ENCODE measurements around the gene NKIRAS1.

Gene NKIRAS1

DNA sequence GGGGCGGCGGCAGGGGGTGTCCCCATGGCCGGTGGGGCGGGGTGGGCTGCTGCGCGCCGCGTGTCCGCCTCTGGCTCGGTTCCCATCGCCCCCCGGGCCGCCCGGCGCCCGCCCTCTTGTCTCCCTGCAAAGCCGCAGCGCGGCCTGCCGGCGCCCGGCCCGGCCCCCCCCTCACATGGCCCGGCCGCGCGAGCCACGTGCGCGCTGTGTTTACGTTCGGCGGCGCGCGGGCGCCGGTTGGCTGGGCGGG lies 28.8 kb upstream of the NKIRAS1 start:
- Mint-ChIP-seq H3K4me1 (peaks cover 45% of the 10 kb centered on the region), H3K27ac (peak overlapping the region in 1 of 2 donors; percentile 94), H3K4me3 (peak overlapping the region; percentile 44 to 82), H3K27me3 (peaks cover 23% of the 10 kb centered on the region), H3K9me3 (no peaks in the 10 kb centered on the region)
- no peak for ATAC-seq
- DNase-seq = no peak

DNA sequence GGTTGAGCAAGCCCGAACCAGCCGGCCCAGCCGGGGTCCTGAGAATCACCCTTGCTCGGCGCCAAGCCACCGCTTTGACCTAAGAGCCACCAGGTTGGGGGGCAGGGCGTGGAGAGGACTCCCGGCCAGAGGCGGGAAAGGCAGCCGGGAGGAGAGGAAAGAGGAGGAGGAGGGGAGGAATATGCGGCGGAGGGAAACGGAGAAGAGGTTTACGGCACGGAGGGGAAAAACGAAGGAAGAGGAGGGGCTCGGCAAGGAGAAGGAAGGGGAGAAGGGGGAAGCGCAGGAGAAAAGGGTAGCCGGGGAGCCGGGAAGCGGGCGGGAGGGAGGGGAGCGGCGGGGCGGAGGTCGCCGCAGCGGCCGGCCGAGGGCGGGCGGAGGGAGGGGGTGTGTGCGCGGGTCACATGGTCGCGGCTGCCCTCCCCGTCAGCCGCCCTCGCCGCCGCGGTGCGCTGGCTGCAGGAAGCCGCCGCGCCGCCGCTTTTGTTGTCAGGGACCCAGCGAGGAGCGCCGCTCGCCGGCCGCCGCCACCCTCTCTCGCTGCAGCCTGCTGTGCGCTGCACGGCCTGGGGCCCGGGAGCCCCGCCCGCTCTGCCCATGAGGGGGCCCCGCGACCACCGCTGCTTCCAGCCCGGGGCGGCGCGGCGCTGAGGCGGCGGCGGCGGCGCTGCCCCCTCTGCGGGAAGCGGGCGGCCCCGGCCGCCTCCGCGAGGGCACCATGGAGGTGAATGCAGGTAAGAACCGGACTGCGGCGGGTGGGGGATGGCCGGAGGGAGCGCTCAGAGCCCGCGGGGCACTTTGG lies 28.3 kb upstream of the NKIRAS1 start, which contains the start of gene NR1D2:
NR1D2 (plus strand) TSS at position 426 of the 802 bp plus-strand sequence; CDS start at position 719, 293 bp downstream.
- ATAC-seq = peak; percentile 68
- Mint-ChIP-seq H3K4me1 (peaks cover 40% of the 10 kb centered on the region), H3K27me3 (peaks cover 23% of the 10 kb centered on the region), H3K4me3 (peak within 1 kb of the TSS; percentile 82 to 92), H3K27ac (peak within 1 kb of the TSS; percentile 91 to 97), H3K9me3 (no peaks in the 10 kb centered on the region)
- peak; percentile 71 to 73 for DNase-seq

DNA sequence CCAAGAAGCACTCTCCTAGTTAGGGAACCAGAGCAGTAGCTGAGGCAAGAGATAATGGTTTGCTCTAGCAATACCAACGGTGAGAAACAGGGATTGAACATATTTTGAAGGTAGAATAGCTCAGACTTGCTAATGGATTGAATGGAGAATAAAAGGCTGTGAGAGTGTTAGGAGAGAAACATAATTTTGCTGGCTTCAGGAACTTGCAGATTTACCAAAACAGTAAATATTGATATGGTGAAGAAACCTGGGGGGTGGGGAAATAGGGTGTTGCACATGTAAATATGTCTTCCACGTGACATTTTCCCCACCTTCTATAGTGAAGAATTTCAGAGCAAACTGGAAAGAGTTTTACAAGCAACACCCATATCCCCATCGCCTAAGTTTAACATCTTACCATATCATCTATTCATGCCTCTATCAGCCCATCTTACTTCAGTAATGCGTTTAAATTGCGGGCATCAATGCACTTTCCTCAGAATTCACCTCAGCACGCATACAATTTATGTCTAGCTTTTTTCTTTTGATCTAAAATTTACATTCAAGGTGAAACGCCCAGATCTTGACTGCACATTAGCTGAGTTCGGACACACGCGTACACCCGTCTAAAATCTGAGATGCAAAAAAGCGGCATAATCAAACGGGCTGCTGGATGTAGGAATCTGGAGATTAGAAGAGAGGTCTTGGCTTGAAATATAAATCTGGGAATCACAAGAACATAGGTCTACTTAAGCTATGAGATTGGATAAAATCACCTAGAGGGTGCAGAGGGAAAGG lies 27.4 kb upstream of the NKIRAS1 start:
- ATAC-seq (no peak), DNase-seq (no peak)
- Mint-ChIP-seq H3K27me3 (peaks cover 23% of the 10 kb centered on the region), H3K9me3 (no peaks in the 10 kb centered on the region), H3K27ac (peak overlapping the region; percentile 86 to 88), H3K4me1 (peaks cover 31% of the 10 kb centered on the region), H3K4me3 (peak overlapping the region; percentile 82 to 92)

DNA sequence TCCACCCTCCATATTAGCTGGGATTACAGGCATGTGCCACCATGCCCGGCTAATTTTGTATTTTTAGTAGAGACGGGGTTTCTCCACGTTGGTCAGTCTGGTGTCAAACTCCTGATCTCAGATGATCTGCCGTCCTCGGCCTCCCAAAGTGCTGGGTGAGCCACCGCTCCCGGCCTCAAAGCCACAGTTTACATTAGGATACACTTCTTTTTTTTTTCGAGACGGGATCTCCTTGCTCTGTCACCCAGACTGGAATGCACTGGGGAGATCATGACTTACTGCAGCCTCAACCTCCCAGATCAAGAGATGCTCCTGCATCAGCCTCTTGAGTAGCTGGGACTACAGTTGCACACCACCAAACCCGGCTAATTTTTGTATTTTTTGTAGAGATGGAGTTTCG lies 25.8 kb upstream of the NKIRAS1 start:
- H3K27ac Mint-ChIP-seq = no peak overlapping the region
- H3K27me3 Mint-ChIP-seq = peaks cover 23% of the 10 kb centered on the region
- peaks cover 18% of the 10 kb centered on the region for H3K4me1 Mint-ChIP-seq
- H3K4me3 Mint-ChIP-seq = no peak overlapping the region
- no peak for DNase-seq
- no peak for ATAC-seq
- H3K9me3 Mint-ChIP-seq = no peaks in the 10 kb centered on the region

DNA sequence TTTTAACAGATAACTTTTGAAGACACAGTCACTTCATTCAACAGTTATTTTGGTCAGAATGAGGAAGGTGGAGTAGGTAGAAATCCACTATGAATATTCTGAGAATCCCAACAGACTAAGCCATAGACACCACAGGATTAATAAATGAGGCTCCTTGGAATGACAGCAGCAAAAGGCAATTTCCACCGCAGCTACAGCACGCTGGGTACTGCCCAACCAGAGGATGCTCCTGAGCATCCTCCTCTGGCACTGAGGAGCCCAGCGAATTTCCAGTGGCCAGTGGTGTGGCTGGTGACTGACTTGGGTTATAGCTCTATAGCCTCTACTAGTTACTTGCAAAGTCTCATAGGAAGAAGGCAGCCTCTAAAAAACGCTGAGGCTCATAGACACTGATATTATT lies 24.6 kb upstream of the NKIRAS1 start:
- ATAC-seq = no peak
- Mint-ChIP-seq H3K4me1 (peaks cover 11% of the 10 kb centered on the region), H3K9me3 (no peaks in the 10 kb centered on the region), H3K4me3 (no peak overlapping the region), H3K27ac (no peak overlapping the region), H3K27me3 (peaks cover 31% of the 10 kb centered on the region)
- no peak for DNase-seq

DNA sequence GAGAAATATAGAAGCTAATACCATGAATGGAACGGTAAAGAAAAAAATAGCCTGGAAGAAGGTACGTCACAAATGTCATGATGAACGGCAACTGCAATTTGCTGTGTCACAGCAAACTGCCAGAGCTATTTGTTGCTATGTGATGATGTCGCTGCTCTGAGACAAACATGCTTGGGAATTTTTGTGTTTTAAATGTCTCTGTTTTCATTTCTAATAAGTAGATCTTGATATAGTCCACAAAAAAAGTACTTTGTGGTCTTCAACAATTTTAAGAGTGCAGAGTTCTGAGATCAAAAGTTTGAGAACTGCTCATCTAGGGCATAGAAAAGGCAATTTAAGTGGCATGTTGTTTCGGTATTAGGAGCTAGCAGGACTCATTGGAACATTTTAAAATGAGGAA lies 24.0 kb upstream of the NKIRAS1 start:
- H3K9me3 Mint-ChIP-seq = no peaks in the 10 kb centered on the region
- H3K27ac Mint-ChIP-seq = no peak overlapping the region
- peaks cover 11% of the 10 kb centered on the region for H3K4me1 Mint-ChIP-seq
- no peak for ATAC-seq
- H3K4me3 Mint-ChIP-seq = no peak overlapping the region
- DNase-seq = no peak
- H3K27me3 Mint-ChIP-seq = peaks cover 31% of the 10 kb centered on the region

DNA sequence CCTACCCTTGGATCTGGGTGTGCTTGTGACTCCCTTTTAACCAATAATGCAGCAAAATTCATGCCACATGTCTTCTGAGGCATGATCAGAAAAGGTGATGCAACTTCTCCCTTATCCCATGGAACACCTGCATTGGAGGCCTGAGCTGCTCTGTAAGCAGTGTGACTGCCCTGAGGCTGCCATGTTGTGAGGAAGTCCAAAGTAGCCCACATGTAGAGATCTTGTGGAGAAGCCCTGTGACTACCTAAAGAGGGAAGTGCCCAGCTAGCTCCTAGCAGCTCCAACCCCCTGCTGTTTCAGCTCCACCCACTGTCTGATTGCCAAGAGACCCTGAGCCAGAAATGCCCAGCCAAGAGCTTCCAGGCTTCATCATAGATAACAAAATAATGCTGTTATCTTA lies 21.9 kb upstream of the NKIRAS1 start:
- H3K4me3 Mint-ChIP-seq = no peak overlapping the region
- no peaks in the 10 kb centered on the region for H3K9me3 Mint-ChIP-seq
- DNase-seq = no peak
- H3K27ac Mint-ChIP-seq = no peak overlapping the region
- H3K27me3 Mint-ChIP-seq = peaks cover 20% of the 10 kb centered on the region
- peaks cover under 1% of the 10 kb centered on the region for H3K4me1 Mint-ChIP-seq
- ATAC-seq = no peak

DNA sequence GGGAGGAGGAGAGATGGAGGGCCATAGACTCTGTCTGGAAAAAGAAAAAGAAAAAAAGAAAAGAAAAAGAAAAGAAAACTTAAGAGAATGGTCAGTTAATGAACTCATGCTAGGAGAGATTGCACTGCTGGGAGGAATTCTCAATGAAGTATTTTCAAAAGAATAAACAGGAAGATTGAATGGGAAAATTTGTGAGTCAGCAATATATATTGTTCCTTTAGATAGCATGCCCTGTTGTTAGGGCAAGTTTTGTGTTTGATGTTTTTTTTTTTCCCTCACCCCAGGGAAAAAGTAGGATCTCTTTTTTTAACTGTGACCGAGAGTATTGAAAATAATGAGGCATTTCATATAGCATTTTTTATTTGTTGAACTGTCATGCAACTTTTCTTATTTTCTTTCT lies 20.5 kb upstream of the NKIRAS1 start:
- Mint-ChIP-seq H3K27ac (no peak overlapping the region), H3K9me3 (no peaks in the 10 kb centered on the region)
- ATAC-seq = no peak

DNA sequence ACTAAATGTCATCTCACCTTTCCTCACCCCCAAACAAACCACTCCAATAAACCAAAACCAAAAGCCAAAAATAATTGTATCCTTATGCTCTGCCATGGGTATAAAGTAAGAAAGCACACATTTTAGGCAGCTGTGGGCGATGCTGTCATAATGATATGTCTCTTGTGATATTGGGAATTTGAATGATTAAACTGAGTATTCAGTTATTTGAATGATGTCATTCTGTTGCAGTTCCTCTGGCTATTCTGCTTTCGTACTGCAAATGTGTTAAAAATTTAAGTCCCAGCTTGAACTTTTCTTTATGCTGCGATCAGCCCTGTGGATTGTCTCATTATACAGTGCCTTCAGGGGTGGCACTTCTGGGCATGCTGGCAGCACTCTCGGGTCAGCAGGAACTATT lies 17.5 kb upstream of the NKIRAS1 start:
- Mint-ChIP-seq H3K27ac (no peak overlapping the region), H3K4me1 (no peaks in the 10 kb centered on the region), H3K4me3 (no peak overlapping the region), H3K9me3 (no peaks in the 10 kb centered on the region), H3K27me3 (peaks cover 8% of the 10 kb centered on the region)
- no peak for ATAC-seq
- DNase-seq = no peak

More for the DNA sequence above, 20.5 kb upstream of the NKIRAS1 start:
- Mint-ChIP-seq H3K27me3 (peaks cover 8% of the 10 kb centered on the region), H3K4me1 (no peaks in the 10 kb centered on the region), H3K4me3 (no peak overlapping the region)
- no peak for DNase-seq

DNA sequence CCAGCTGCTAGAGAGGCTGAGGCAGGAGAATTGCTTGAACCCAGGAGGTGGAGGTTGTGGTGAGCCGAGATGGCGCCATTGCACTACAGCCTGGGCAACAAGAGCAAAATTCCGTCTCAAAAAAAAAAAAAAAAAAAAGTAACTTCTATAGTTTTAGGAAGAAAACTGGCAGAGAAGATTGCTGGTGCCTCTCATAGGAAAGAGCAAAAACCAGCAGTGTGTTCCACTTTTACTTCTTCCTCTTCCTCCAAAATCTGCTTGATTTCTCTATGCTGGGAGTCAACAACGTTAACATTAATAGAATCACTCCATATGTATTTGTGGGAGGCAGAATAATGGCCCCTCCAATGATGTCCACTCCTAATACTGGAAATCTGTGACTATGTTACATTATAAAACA lies 15.8 kb upstream of the NKIRAS1 start:
- H3K9me3 Mint-ChIP-seq = no peaks in the 10 kb centered on the region
- no peaks in the 10 kb centered on the region for H3K4me1 Mint-ChIP-seq
- H3K27me3 Mint-ChIP-seq = peaks cover 8% of the 10 kb centered on the region
- DNase-seq (no peak), ATAC-seq (no peak)
- H3K4me3 Mint-ChIP-seq = no peak overlapping the region
- H3K27ac Mint-ChIP-seq = no peak overlapping the region

DNA sequence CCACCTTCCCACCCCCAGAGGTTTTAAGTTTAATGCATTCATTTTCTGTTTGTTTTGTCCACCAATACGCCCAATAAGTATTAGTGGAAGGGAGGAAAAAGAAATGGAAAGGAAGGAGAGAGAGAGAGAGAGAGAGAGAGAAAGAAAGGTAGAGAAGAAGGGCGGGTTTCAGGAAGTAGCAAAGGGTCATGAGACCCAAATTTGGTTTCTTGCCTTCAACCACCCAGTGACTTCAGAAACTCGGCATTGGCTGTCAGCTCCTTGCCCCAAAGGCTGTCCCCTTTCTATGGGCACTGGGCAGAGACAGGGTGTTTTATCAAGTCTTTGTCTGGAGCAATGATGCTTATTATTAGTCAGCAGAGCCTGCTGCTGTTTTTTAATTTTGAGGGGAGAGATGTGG lies 14.8 kb upstream of the NKIRAS1 start:
- H3K27me3 Mint-ChIP-seq = peaks cover 2% of the 10 kb centered on the region
- no peaks in the 10 kb centered on the region for H3K9me3 Mint-ChIP-seq
- ATAC-seq (no peak), DNase-seq (no peak)
- H3K4me1 Mint-ChIP-seq = no peaks in the 10 kb centered on the region
- peak overlapping the region in 1 of 2 donors; percentile 24 for H3K4me3 Mint-ChIP-seq
- H3K27ac Mint-ChIP-seq = no peak overlapping the region

DNA sequence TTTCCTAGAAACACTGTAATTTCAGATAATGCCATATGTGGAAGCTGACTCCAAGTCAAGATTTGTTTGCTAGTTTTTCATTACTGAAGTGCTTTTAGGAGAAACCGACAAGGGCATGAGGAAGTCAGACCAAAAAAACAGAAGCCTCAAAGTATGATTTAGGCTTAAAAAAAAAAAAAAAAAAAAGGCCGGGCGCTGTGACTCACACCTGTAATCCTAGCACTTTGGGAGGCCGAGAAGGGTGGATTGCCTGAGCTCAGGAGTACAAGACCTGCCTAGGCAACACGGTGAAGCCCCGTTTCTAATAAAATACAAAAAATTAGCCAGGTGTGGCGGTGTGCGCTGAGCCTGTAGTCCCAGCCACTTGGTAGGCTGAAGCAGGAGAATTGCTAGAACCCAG lies 11.7 kb upstream of the NKIRAS1 start:
- Mint-ChIP-seq H3K27me3 (no peaks in the 10 kb centered on the region), H3K4me1 (no peaks in the 10 kb centered on the region), H3K27ac (peak overlapping the region in 1 of 2 donors; percentile 61), H3K9me3 (no peaks in the 10 kb centered on the region), H3K4me3 (no peak overlapping the region)
- DNase-seq (no peak), ATAC-seq (no peak)

DNA sequence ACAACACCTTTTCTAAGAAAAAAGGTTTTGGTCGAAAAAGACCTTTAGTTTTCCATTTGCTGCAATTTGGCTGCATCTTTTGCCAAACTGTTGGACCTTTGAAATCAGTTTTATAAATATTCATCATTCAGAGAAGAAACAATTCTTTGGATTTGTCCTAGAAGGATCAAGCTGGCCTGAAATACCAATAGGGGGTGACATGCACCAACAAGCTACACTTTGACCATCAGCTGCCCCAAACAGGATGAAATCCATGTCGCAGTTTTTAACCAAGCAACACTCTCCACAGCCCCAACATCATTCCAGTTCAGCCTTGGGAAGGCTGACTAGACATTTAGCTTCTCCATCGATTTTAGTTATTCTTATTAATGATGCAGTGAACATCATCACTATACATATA lies 9.9 kb upstream of the NKIRAS1 start:
- H3K4me1 Mint-ChIP-seq = no peaks in the 10 kb centered on the region
- no peak for ATAC-seq
- H3K27ac Mint-ChIP-seq = no peak overlapping the region
- no peaks in the 10 kb centered on the region for H3K27me3 Mint-ChIP-seq
- no peak for DNase-seq
- H3K4me3 Mint-ChIP-seq = no peak overlapping the region
- H3K9me3 Mint-ChIP-seq = no peaks in the 10 kb centered on the region

DNA sequence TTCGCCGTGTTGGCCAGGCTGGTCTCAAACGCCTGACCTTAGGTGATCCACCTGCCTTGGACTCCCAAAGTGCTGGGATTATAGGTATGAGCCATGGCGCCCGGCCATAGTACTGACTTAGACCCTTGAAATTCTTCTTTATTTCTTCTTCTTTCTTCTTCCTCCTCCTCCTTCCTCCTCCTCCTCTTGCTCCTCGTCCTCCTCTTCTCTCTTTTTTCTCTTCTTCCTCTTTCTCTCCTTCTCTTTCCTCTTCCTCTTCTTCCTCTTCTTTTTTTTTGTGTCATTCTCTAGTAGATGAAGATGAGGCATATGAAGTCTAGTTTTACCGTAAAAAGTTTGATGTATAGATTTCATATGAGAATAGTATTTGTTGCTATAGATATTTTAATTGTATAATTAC lies 9.5 kb upstream of the NKIRAS1 start:
- no peak for ATAC-seq
- H3K27me3 Mint-ChIP-seq = no peaks in the 10 kb centered on the region
- no peaks in the 10 kb centered on the region for H3K9me3 Mint-ChIP-seq
- H3K27ac Mint-ChIP-seq = no peak overlapping the region
- H3K4me3 Mint-ChIP-seq = no peak overlapping the region
- DNase-seq = no peak
- no peaks in the 10 kb centered on the region for H3K4me1 Mint-ChIP-seq

DNA sequence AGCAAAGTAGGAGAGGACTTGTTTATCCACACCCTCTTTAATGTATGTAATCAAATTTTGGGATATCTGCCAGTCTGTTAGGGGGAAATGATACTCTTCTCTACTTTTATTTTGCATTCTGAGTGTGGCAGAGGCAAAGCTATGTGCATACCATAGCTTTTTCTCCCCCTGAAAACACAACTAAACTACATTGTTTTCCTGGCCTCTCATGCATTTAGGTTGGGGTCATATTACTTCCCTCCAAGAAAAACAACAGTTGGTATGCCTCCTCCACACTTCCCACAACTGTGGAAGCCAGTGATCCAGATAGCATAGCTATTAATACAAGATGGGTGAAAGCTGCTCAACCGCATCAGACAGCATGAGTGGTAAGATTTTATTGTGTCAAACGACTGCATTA lies 7.0 kb upstream of the NKIRAS1 start:
- no peak for ATAC-seq
- peaks cover 18% of the 10 kb centered on the region for H3K4me1 Mint-ChIP-seq
- DNase-seq = no peak
- no peaks in the 10 kb centered on the region for H3K9me3 Mint-ChIP-seq
- no peaks in the 10 kb centered on the region for H3K27me3 Mint-ChIP-seq
- H3K4me3 Mint-ChIP-seq = no peak overlapping the region
- no peak overlapping the region for H3K27ac Mint-ChIP-seq

DNA sequence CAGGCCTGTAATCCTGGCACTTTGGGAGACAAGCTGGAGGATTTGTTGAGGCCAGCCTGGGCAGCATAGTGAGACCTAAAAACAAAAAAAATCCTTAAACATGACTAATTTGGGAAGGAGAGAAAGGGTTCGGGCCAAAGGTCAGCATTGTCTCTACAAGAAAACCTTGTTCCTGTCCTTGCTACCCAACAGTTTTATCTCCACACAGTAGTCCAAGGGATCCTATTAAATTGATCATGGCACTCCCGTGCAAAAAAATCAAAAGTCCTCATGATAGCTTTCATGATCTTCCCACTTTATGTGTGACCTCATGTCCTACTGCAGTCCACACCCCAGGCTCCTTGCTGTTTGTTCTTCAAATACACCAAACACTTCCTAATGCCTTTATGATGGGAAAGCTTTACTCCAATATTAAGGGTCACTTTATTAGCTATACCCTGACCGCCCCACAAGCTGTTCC lies 4.3 kb upstream of the NKIRAS1 start:
- Mint-ChIP-seq H3K4me3 (no peak overlapping the region), H3K4me1 (peaks cover 35% of the 10 kb centered on the region), H3K27ac (no peak overlapping the region), H3K27me3 (no peaks in the 10 kb centered on the region), H3K9me3 (no peaks in the 10 kb centered on the region)
- DNase-seq = no peak
- no peak for ATAC-seq
